HG02885 (cell line): ENCODE data around the gene TBC1D8.

ENCODE experiments used
- ATAC-seq: cut with Tn5 transposase; IDR thresholded peaks from one replicate; pipeline ENCODE4 v1.9.1; 2021; ENCODE audit warnings: mild to moderate bottlenecking; ENCODE audit not compliant: unreplicated experiment, poor library complexity

The TBC1D8 gene

GRCh38 chr2:101038455-101039255, 112.5 kb downstream of the TBC1D8 start:
- no peak for ATAC-seq

- no peak for ATAC-seq
These were observed 113.9 kb downstream of the TBC1D8 start for GRCh38 chr2:101037161-101037755.

DNA sequence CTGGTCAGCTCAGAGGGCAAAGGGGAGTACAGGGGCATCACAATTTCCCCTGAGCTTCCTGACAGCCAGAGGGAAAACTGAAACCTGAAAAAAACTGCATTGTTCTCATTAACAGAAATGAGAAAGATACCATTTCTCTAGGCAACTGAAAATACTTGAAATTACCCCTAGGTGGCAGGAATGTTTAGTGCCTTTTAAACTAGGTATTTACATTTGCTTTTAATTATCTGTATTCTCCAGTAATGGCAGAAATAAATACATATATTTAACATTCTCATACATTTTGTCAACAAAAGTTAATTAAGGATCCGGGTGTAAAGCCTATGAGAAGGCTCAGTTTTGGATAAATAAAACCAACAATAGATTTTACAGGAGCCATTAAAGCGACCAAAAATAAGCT, 114.6 kb downstream of the TBC1D8 start:
- ATAC-seq: no peak

GRCh38 chr2:101032084-101032776, 119.0 kb downstream of the TBC1D8 start:
- ATAC-seq: no peak

DNA sequence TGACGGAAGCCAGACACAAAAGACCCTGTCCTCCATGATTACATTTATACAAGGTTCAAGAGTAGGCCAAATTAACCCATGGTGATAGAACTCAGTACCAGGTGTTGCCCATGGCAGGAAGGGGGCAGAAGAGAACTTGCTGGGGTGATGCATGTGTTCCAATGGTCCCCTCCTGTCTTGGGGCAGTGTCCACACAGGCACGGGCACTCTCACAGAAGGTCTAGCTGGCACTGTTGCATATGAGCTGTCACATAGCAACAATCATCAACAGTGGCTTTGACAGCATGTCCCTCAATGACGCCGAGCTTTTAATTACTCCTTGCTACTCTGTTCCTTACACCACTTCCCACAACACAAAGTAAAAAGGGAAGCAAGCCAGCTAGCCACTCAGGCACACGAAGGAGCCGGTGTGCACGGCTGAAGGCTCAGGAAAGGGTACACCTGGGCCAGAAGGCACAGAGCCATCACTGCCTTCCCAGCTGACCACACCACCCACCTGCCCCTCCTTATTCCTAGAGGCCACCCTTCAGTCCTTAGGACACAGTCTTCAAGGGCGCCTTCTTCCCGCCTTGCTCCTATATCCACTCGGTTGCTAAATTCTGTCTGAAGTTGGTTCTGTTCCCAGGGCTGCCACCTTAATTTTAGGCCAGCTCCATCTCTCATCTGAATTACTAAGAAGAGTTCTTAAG, 120.2 kb downstream of the TBC1D8 start:
- no peak for ATAC-seq

DNA sequence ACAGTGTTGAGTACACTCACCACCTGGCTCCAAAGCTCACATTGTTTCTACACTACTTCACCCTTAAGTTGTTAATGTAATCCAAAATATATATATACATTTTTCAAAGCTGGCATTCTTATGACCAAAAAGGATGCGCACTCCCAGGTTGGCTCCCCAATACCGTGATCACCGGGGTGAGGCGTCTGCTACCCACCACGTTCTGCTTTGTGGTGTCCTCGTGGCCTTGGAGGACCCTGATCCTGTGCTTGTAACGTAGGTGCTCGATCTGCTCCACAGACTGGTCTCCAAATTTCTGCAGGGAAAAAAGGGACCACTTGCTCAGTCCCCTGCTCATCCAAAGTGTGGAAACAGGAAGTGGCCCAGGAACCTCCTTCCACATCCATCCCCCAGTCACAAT, 123.3 kb downstream of the TBC1D8 start:
- ATAC-seq: no peak

- ATAC-seq: no peak
These were observed 124.2 kb downstream of the TBC1D8 start for GRCh38 chr2:101026923-101027469.

GRCh38 chr2:101026253-101026701, 124.9 kb downstream of the TBC1D8 start:
- no peak for ATAC-seq

GRCh38 chr2:101025561-101025960, 125.6 kb downstream of the TBC1D8 start:
- ATAC-seq: no peak

- ATAC-seq: no peak
These were observed 127.7 kb downstream of the TBC1D8 start for GRCh38 chr2:101023327-101024107.

GRCh38 chr2:101022221-101022620, 129.0 kb downstream of the TBC1D8 start:
- no peak for ATAC-seq

DNA sequence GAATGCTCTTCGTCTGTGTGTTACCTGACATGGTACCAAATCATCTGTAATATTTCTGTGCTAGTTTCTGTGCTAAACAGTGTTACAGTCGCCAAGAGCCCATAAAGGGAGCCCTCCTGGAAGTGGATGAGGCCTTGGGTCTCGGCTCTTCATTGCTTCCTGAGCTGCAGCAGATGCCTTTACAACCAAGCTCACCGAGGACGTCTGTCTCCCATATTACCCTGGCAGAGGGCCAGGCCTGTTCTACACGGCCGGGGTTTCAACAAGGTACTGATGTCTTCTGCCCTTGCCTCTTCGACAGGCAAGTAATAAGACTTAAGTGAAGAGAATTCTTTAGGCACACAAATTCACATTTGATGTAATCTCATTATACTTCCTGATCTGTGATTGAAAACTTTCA, 132.2 kb downstream of the TBC1D8 start:
- no peak for ATAC-seq

DNA sequence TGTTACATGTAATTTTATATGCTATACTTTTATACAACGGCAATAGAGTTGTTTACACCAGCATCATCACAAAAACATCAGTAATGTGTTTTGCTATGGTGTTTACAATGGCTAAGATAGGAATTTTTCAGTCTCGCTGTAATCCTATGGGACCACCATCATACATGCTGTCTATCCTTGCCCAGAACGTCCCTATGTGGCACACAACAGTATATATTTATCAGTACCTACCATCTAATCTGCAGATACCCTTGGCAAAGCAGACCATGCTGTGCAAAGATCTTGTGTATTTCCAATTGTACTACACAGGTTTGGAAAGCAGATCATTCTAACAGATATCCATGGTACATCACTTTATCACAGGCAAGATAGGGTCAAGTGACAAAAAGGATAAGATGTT, 133.8 kb downstream of the TBC1D8 start:
- ATAC-seq: no peak

GRCh38 chr2:101014264-101014857, 136.8 kb downstream of the TBC1D8 start:
- ATAC-seq: no peak

DNA sequence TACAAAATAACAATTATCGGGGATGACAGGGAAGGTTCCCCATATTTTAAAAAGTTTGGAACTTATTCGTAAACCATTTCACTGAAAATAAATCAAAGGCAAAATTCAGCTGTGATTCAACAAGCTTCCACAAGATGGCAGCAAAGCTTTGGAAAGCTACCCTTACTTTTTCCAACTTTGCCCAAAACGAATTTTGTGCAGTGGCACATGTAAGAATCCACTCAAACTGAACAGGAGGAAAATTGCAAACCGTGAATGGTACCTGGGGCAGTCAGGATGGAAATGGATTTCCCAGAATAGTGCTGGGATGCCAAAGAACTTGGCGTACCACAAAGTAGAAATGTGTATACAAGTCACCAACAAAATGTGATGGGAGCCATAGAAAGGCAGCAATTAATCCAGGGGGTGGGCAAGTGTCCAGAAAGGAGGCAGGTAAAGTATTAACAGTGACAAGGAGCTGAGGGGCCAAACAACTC, 138.4 kb downstream of the TBC1D8 start:
- ATAC-seq: no peak

DNA sequence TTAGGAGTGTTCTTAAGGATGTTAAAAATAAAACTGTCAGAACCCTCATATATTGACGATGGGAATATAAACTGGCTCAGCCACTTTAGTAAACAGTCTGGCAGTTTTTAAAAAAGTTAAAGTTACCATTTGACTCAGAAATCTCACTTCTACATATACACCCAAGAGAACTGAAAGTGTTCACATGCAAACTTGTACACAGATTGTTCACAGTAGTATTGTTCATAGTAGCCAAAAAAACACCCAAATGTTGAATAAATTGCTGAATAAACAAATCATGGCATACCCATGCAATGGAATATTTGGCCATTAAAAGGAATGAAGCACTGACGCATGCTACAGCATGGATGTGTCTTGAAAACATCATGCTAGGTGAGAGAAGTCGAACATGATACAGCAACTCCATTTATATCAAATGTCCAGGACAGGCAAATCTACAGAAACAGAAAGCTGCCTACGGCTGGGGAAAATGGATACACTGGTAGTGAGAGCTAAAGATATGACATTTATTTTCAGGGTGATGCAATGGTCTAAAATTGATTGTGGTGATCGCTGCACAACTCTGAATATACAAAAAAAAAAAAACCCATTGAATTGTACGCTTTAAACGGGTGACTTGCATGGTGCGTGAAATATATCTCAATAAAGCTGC, 139.0 kb downstream of the TBC1D8 start:
- ATAC-seq: peak; percentile 93

GRCh38 chr2:101011152-101011551, 140.0 kb downstream of the TBC1D8 start:
- ATAC-seq: no peak

- ATAC-seq: no peak
These were observed 143.5 kb downstream of the TBC1D8 start for GRCh38 chr2:101007415-101008345.
